Esophagus squamous epithelium (tissue), 4 donors: Measurements from ENCODE around the gene BPGM.

ENCODE experiments used
- CTCF ChIP-seq, 6 experiments: fragments of 450-650 bp in 4 of 6; fragments of 200-600 bp in 2 of 6; sonication (generic) in 2 of 6; IDR thresholded peaks; one replicate each; pipeline ENCODE4 v1.5.1; 2016 to 2019; ENCODE audit warnings: antibody characterized with exemption in 6 of 6, mild to moderate bottlenecking in 4 of 6, moderate library complexity in 4 of 6
- POLR2A ChIP-seq, 4 donors: fragments of 450-650 bp; IDR thresholded peaks; one replicate each; pipeline ENCODE4 v1.6.1; 2017; ENCODE audit warnings: antibody characterized with exemption in 4 of 4, mild to moderate bottlenecking in 4 of 4, moderate library complexity in 3 of 4

- TF ChIP-seq CTCF (IDR thresholded peaks at IDR 0.05), result no peak
- no peak for TF ChIP-seq POLR2A (IDR thresholded peaks at IDR 0.05)
These were observed 10.6 kb upstream of the BPGM start for GRCh38 chr7:134636008-134636449.
